GM12878 (cell line): ENCODE results near the gene PPAT. TPM values are rescaled to one million over a fixed set of nuclear protein-coding genes. Genes with fewer than 3 reads are reported as not detected.

Source experiments
- ATAC-seq: fragments of 200-7000 bp; cut with Tn5 transposase; 3 replicates; pipeline ENCODE4 v1.9.1; 2020; ENCODE audit warnings: mild to moderate bottlenecking, moderate library complexity
- BruUV-seq: library from RNA; stranded (reverse); fragments of 400-500 nt; replicated peaks from 2 replicates; lab custom pipeline; 2021; lab: Mats Ljungman, UMichigan
- CTCF ChIA-PET: fragments of 300-600 bp; sonication (Branson Sonifier 250); formaldehyde crosslinking; extraction: SDS; loops from one replicate; lab custom pipeline; 2021; ENCODE audit warnings: inconsistent platforms; lab: Yijun Ruan, JAX
- POLR2A ChIA-PET: fragments of 350-600 bp; formaldehyde crosslinking; extraction: SDS; loops from one replicate; lab custom pipeline; 2021; ENCODE audit warnings: inconsistent platforms; lab: Charles Lee
- RAD21 ChIA-PET: fragments of 300-600 bp; sonication (Branson Sonifier 250); formaldehyde crosslinking; loops from one replicate; lab custom pipeline; 2023; ENCODE audit warnings: antibody characterized with exemption; ENCODE audit not compliant: unreplicated experiment; lab: Charles Lee
- SMC1A ChIA-PET: fragments of 300-600 bp; sonication (Branson Sonifier 250); formaldehyde crosslinking; loops from one replicate; lab custom pipeline; 2023; ENCODE audit not compliant: unreplicated experiment, uncharacterized antibody; lab: Charles Lee
- DNase-seq: peaks from one replicate; pipeline ENCODE4 v3.0.0-alpha.2; 2011; ENCODE audit warnings: low read depth, low spot score
- FAIRE-seq: peaks from 3 replicates; lab custom pipeline; 2011; peaks lifted over from hg19 to GRCh38; lab: Jason Lieb, UNC
- H2AFZ ChIP-seq: 2 replicates; pipeline ENCODE4 v1.6.0; 2011; ENCODE audit warnings: low read depth, low read length, control low read depth; ENCODE audit not compliant: control insufficient read depth
- H3K27ac ChIP-seq: 2 replicates; pipeline ENCODE4 v1.5.1; 2011; ENCODE audit warnings: control low read depth; ENCODE audit not compliant: control insufficient read depth, insufficient read depth
- H3K27me3 ChIP-seq, 2 experiments: replicated peaks in 1 of 2; 2 replicates each; pipeline versions ENCODE4 v1.6.0 to v1.6.1; 2011; ENCODE audit warnings: low read length in 1 of 2; ENCODE audit not compliant: control insufficient read depth in 2 of 2, insufficient read depth in 2 of 2
- H3K36me3 ChIP-seq, 2 experiments: 2 replicates each; pipeline ENCODE4 v1.5.1; 2011; ENCODE audit warnings: low read length in 1 of 2; ENCODE audit not compliant: control insufficient read depth in 2 of 2, insufficient read depth in 2 of 2
- H3K4me1 ChIP-seq: 2 replicates; pipeline ENCODE4 v1.6.1; 2011; ENCODE audit warnings: mild to moderate bottlenecking, low read length, moderate library complexity, mixed read lengths; ENCODE audit not compliant: control insufficient read depth, insufficient read depth
- H3K4me2 ChIP-seq: 2 replicates; pipeline ENCODE4 v1.6.0; 2011; ENCODE audit warnings: control low read depth; ENCODE audit not compliant: control insufficient read depth, insufficient read depth
- H3K4me3 ChIP-seq: fragments of 200-600 bp; sonication (generic); 2 replicates; pipeline ENCODE4 v1.5.1; 2016
- H3K79me2 ChIP-seq: 2 replicates; pipeline ENCODE4 v1.6.0; 2011; ENCODE audit warnings: low read length; ENCODE audit not compliant: control insufficient read depth, insufficient read depth
- H3K9ac ChIP-seq: 2 replicates; pipeline ENCODE4 v1.8.0; 2011; ENCODE audit warnings: low read length, control low read depth, mixed read lengths; ENCODE audit not compliant: control insufficient read depth, insufficient read depth
- H3K9me3 ChIP-seq: replicated peaks from 3 replicates; pipeline ENCODE4 v1.5.1; 2011; ENCODE audit warnings: mild to moderate bottlenecking, low read length; ENCODE audit not compliant: control insufficient read depth, insufficient read depth
- H4K20me1 ChIP-seq: 2 replicates; pipeline ENCODE4 v1.6.0; 2011; ENCODE audit not compliant: control insufficient read depth, insufficient read depth
- E2F4 ChIP-seq: IDR thresholded peaks from 2 replicates; pipeline ENCODE4 v1.6.1; 2012; ENCODE audit warnings: low read depth, low read length, improper control_type of control experiment
- EED ChIP-seq: sonication (generic); IDR thresholded peaks from 2 replicates; pipeline ENCODE4 v1.6.1; 2016; ENCODE audit warnings: antibody characterized with exemption, low read depth
- FOXK2 ChIP-seq: fragments of 450-650 bp; IDR thresholded peaks from 2 replicates; pipeline ENCODE4 v1.6.1; 2017; ENCODE audit warnings: mild to moderate bottlenecking, moderate library complexity
- GABPA ChIP-seq: IDR thresholded peaks from 2 replicates; pipeline ENCODE4 v1.6.1; 2014; ENCODE audit warnings: antibody characterized with exemption, low read depth, mild to moderate bottlenecking, inconsistent platforms
- HDAC6 ChIP-seq: fragments of 200-600 bp; sonication (generic); IDR thresholded peaks from one replicate; pipeline ENCODE4 v1.8.0; 2017; ENCODE audit warnings: antibody characterized with exemption; ENCODE audit not compliant: unreplicated experiment
- MEF2B ChIP-seq: fragments of 450-650 bp; IDR thresholded peaks from 2 replicates; pipeline ENCODE4 v1.6.1; 2018; ENCODE audit warnings: mild to moderate bottlenecking, moderate library complexity; ENCODE audit not compliant: partially characterized antibody, poor library complexity, severe bottlenecking
- NFIC ChIP-seq: IDR thresholded peaks from 2 replicates; pipeline ENCODE4 v1.6.1; 2012; ENCODE audit warnings: low read depth, mild to moderate bottlenecking, inconsistent platforms, low read length, moderate library complexity
- NR2C2 ChIP-seq: IDR thresholded peaks from 2 replicates; pipeline ENCODE4 v1.6.1; 2011; ENCODE audit warnings: borderline replicate concordance, low read depth; ENCODE audit not compliant: control insufficient read depth, insufficient read length
- PAX8 ChIP-seq: fragments of 450-650 bp; IDR thresholded peaks from 2 replicates; pipeline ENCODE4 v1.6.1; 2017; ENCODE audit warnings: mild to moderate bottlenecking, moderate library complexity
- POU2F2 ChIP-seq: IDR thresholded peaks from 3 replicates; pipeline ENCODE4 v1.6.1; 2011; ENCODE audit warnings: low read depth, mild to moderate bottlenecking, low read length, borderline replicate concordance
- SREBF2 ChIP-seq: IDR thresholded peaks from 2 replicates; pipeline ENCODE4 v1.6.1; 2012; ENCODE audit warnings: mild to moderate bottlenecking, low read length
- SUPT20H ChIP-seq: IDR thresholded peaks from 2 replicates; pipeline ENCODE4 v1.6.1; 2011; ENCODE audit warnings: low read depth, mild to moderate bottlenecking, low read length, moderate library complexity, borderline replicate concordance; ENCODE audit not compliant: control insufficient read depth
- WGBS: methylation state at CpG from one replicate; pipeline ENCODE4 v1.1.6; 2016; ENCODE audit warnings: low lambda C conversion rate; ENCODE audit not compliant: insufficient replicate concordance, insufficient coverage; ENCODE audit errors: missing lambda C conversion rate; 5-methylcytosine and 5-hydroxymethylcytosine counted together
- in situ Hi-C: fragments of 300-500 bp; cut with MboI; formaldehyde crosslinking; loops from 9 replicates; pipeline ENCODE4 v1.14.3; 2018; ENCODE audit warnings: mixed read lengths
- intact Hi-C: fragments of 100-400 bp; cut with micrococcal nuclease; formaldehyde crosslinking; loops from one replicate; pipeline ENCODE4 v1.14.2; 2022; ENCODE audit not compliant: unreplicated experiment
- polyA plus RNA-seq, 11 experiments: library from polyadenylated mRNA; depleted of rRNA in 4 of 11; unstranded in 6 of 11; stranded (reverse) in 5 of 11; fragments of >200 nt; fragmentation: Nextera tagmentation in 4 of 11; fragmentation: Illumina TruSeq in 1 of 11; extraction: Ambion mirVana in 4 of 11; extraction: Trizol in 1 of 11; gene quantifications; 1 replicate in 1 of 11; 2 replicates in 10 of 11; pipeline versions ENCODE4 v1.2.1 to v1.2.3, GENCODE V29; 2011 to 2016; ENCODE audit warnings: inconsistent platforms in 2 of 11, missing spikeins in 2 of 11, low read depth in 1 of 11
- total RNA-seq, 4 experiments: library from RNA; depleted of rRNA in 3 of 4; stranded (reverse); fragments of >200 nt in 3 of 4; fragmentation: Illumina TruSeq in 1 of 4; extraction: Trizol in 1 of 4; gene quantifications; 2 replicates each; pipeline versions ENCODE4 v1.2.1 to v1.2.3, GENCODE V29; 2013 to 2021
- TF ChIP-seq, protein P1 (sequence below): fragments of 450-650 bp; formaldehyde crosslinking; IDR thresholded peaks from 2 replicates; pipeline ENCODE4 v1.4.0; 2020; ENCODE audit warnings: mild to moderate bottlenecking, moderate library complexity

The PPAT gene
- total and polyA plus RNA-seq, 10 of the 15 experiments (the other 5 are each of a cell fraction or from before 2014, with no cell fraction given) = 24.9 to 50.7 (median 38.0) TPM

DNA sequence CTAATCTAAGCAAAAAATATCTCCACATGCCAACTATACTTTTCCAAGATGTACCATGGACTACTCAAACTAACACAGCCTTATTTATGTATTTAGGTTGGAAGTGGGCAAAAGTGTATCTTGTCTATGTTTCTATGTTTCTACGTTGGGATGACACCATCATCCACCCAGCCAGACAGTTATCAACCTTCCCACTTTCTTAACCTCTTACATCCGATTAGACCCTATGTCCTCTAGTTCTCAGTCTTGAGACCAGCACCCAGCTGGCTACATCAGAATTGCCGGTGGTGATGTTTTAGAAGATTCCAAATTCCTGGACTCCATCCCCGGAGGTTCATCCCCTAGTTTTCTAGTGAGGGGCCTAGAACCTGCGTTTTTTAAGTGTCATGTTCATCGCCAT is 47.1 kb downstream of the PPAT start:
- peak overlapping the region; percentile 64 for H3K4me2 ChIP-seq
- no peak overlapping the region for H2AFZ ChIP-seq
- FAIRE-seq (no peak), DNase-seq (no peak), ATAC-seq (no peak)
- H3K27ac ChIP-seq = no peak overlapping the region; the same call in 1 of the 2 replicates
- ChIA-PET SMC1A (interaction anchor here (0.7 to 2.5 kb wide), 3 partner anchors 48 to 585 kb away, joined by 3 to 14 read pairs (median 3); partner anchors contain the start of genes CEP135, PAICS and PPAT), CTCF (interaction anchor here (2.0 to 2.2 kb wide), 3 partner anchors 9 to 448 kb away, joined by 5 to 10 read pairs (median 7); no protein-coding TSS in a partner anchor), POLR2A (interaction anchor here (1.0 to 3.2 kb wide), 2 partner anchors 37 to 47 kb away, joined by 3 to 26 read pairs; partner anchors contain the start of genes PAICS and PPAT), RAD21 (interaction anchor here (1.7 to 2.5 kb wide), 3 partner anchors 9 to 439 kb away, joined by 4 to 20 read pairs (median 7); partner anchors contain the start of genes CEP135, PAICS and PPAT)
- no peaks in the 10 kb centered on the region for H4K20me1 ChIP-seq
- peaks cover 0 to 2% of the 10 kb centered on the region in 2 experiments; a peak in 1 of 4 replicates for H3K36me3 ChIP-seq
- 41% methylated on average over 6 of the region's 6 CpGs for WGBS
- H3K27me3 ChIP-seq = no peaks in the 10 kb centered on the region
- no peaks in the 10 kb centered on the region for H3K9me3 ChIP-seq
- H3K9ac ChIP-seq = peak overlapping the region; percentile 69
- TF ChIP-seq, protein P1, sequence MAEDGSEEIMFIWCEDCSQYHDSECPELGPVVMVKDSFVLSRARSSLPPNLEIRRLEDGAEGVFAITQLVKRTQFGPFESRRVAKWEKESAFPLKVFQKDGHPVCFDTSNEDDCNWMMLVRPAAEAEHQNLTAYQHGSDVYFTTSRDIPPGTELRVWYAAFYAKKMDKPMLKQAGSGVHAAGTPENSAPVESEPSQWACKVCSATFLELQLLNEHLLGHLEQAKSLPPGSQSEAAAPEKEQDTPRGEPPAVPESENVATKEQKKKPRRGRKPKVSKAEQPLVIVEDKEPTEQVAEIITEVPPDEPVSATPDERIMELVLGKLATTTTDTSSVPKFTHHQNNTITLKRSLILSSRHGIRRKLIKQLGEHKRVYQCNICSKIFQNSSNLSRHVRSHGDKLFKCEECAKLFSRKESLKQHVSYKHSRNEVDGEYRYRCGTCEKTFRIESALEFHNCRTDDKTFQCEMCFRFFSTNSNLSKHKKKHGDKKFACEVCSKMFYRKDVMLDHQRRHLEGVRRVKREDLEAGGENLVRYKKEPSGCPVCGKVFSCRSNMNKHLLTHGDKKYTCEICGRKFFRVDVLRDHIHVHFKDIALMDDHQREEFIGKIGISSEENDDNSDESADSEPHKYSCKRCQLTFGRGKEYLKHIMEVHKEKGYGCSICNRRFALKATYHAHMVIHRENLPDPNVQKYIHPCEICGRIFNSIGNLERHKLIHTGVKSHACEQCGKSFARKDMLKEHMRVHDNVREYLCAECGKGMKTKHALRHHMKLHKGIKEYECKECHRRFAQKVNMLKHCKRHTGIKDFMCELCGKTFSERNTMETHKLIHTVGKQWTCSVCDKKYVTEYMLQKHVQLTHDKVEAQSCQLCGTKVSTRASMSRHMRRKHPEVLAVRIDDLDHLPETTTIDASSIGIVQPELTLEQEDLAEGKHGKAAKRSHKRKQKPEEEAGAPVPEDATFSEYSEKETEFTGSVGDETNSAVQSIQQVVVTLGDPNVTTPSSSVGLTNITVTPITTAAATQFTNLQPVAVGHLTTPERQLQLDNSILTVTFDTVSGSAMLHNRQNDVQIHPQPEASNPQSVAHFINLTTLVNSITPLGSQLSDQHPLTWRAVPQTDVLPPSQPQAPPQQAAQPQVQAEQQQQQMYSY (CRISPR knock-in tag) = no peak
- TF ChIP-seq NFIC = no peak
- no peak for TF ChIP-seq POU2F2
- TF ChIP-seq SREBF2 = no peak
- no peak for TF ChIP-seq FOXK2
- TF ChIP-seq GABPA = no peak
- no peak for TF ChIP-seq HDAC6
- no peak for TF ChIP-seq SUPT20H
- no peak for TF ChIP-seq E2F4
- no peak for TF ChIP-seq MEF2B
- TF ChIP-seq EED = no peak
- TF ChIP-seq PAX8 = no peak
- no peak for TF ChIP-seq NR2C2
- TF ChIP-seq, all 136 proteins: peak for 0
- Histone ChIP-seq H3K4me1 (peaks cover 5% of the 10 kb centered on the region), H3K79me2 (peaks cover 14% of the 10 kb centered on the region), H3K4me3 (peak overlapping the region; percentile 83)
- no TSS peak for BruUV-seq
- in situ Hi-C loops = no loop called here
- intact Hi-C loops = loop anchor here (5.0 kb wide), 1 partner anchor 441 kb away; the partner anchor contains the start of gene CEP135
